ENCODE data around the gene GRIK2. TPM values are rescaled to one million over a fixed set of nuclear protein-coding genes. Genes with fewer than 3 reads are reported as not detected.

The GRIK2 gene
- total RNA-seq, 2 experiments from 2014 or later: not detected

GRCh38 chr6:101683884-101684283 lies 290.4 kb downstream of the GRIK2 start:
- ATAC-seq: no peak
- intact Hi-C loops (cut with micrococcal nuclease): no loop called here
- CTCF ChIA-PET: no interaction called here
- H3K27me3 Mint-ChIP-seq: no peaks in the 10 kb centered on the region
- H3K4me1 Mint-ChIP-seq (ENCODE audit: low read depth): no peaks in the 10 kb centered on the region
- no peak for DNase-seq
- no peaks in the 10 kb centered on the region for H3K9me3 Mint-ChIP-seq
- H3K4me3 Mint-ChIP-seq: no peak overlapping the region
- no peaks in the 10 kb centered on the region for H3K36me3 Mint-ChIP-seq (ENCODE audit: low read depth)
- no peak overlapping the region for H3K27ac Mint-ChIP-seq
- POLR2A ChIA-PET: no interaction called here
- TF ChIP-seq, protein P1, sequence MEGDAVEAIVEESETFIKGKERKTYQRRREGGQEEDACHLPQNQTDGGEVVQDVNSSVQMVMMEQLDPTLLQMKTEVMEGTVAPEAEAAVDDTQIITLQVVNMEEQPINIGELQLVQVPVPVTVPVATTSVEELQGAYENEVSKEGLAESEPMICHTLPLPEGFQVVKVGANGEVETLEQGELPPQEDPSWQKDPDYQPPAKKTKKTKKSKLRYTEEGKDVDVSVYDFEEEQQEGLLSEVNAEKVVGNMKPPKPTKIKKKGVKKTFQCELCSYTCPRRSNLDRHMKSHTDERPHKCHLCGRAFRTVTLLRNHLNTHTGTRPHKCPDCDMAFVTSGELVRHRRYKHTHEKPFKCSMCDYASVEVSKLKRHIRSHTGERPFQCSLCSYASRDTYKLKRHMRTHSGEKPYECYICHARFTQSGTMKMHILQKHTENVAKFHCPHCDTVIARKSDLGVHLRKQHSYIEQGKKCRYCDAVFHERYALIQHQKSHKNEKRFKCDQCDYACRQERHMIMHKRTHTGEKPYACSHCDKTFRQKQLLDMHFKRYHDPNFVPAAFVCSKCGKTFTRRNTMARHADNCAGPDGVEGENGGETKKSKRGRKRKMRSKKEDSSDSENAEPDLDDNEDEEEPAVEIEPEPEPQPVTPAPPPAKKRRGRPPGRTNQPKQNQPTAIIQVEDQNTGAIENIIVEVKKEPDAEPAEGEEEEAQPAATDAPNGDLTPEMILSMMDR (IDR thresholded peaks at IDR 0.05): no peak

DNA sequence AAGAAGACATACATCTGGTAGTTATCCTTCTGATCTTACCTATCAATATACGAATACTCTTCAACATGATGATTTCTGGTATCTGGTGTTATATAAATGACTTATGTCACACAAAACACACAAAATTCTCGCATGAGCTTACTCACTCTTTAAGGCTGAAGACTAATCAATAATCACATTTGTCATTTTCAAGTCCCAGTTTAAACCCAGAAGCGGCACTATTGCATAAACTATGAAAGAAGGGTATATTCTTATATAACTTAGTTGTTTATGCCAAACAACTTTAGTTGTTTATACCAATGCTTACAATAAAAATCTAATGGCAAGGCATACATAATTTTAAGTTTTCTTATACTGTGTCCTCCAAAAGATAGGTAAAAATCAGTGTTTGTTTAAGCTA lies 293.1 kb downstream of the GRIK2 start:
- H3K4me3 Mint-ChIP-seq: no peak overlapping the region
- TF ChIP-seq, protein P1 (IDR thresholded peaks at IDR 0.05): no peak
- H3K27me3 Mint-ChIP-seq: no peaks in the 10 kb centered on the region
- no peak overlapping the region for H3K27ac Mint-ChIP-seq
- DNase-seq (no peak), ATAC-seq (no peak)
- no peaks in the 10 kb centered on the region for H3K36me3 Mint-ChIP-seq (ENCODE audit: low read depth)
- no peaks in the 10 kb centered on the region for H3K4me1 Mint-ChIP-seq (ENCODE audit: low read depth)
- ChIA-PET POLR2A (no interaction called here), CTCF (no interaction called here)
- H3K9me3 Mint-ChIP-seq: no peaks in the 10 kb centered on the region
- intact Hi-C loops (cut with micrococcal nuclease): no loop called here

- Mint-ChIP-seq H3K9me3 (no peaks in the 10 kb centered on the region), H3K36me3 (ENCODE audit: low read depth) (no peaks in the 10 kb centered on the region), H3K27ac (no peak overlapping the region), H3K4me1 (ENCODE audit: low read depth) (no peaks in the 10 kb centered on the region), H3K27me3 (no peaks in the 10 kb centered on the region), H3K4me3 (no peak overlapping the region)
- DNase-seq: no peak
- ATAC-seq: no peak
- CTCF ChIA-PET: no interaction called here
- intact Hi-C loops (cut with micrococcal nuclease): no loop called here
- POLR2A ChIA-PET: no interaction called here
- TF ChIP-seq, protein P1 (IDR thresholded peaks at IDR 0.05): no peak
These were observed 295.6 kb downstream of the GRIK2 start for GRCh38 chr6:101689156-101689555.

GRCh38 chr6:101689695-101690094 lies 296.2 kb downstream of the GRIK2 start:
- Mint-ChIP-seq H3K4me3 (no peak overlapping the region), H3K27ac (no peak overlapping the region)
- CTCF ChIA-PET: no interaction called here

GRCh38 chr6:101700655-101701054 lies 307.1 kb downstream of the GRIK2 start:
- Mint-ChIP-seq H3K36me3 (ENCODE audit: low read depth) (no peaks in the 10 kb centered on the region), H3K27ac (no peak overlapping the region), H3K4me3 (no peak overlapping the region), H3K27me3 (no peaks in the 10 kb centered on the region), H3K9me3 (no peaks in the 10 kb centered on the region), H3K4me1 (ENCODE audit: low read depth) (no peaks in the 10 kb centered on the region)
- ATAC-seq (no peak), DNase-seq (no peak)
- ChIA-PET POLR2A (no interaction called here), CTCF (no interaction called here)
- TF ChIP-seq, protein P1 (IDR thresholded peaks at IDR 0.05): no peak
- intact Hi-C loops (cut with micrococcal nuclease): no loop called here

More at GRCh38 chr6:101689695-101690094, 296.2 kb downstream of the GRIK2 start:
- ATAC-seq (no peak), DNase-seq (no peak)
- no peaks in the 10 kb centered on the region for H3K9me3 Mint-ChIP-seq
- POLR2A ChIA-PET: no interaction called here
- H3K36me3 Mint-ChIP-seq (ENCODE audit: low read depth): no peaks in the 10 kb centered on the region
- TF ChIP-seq, protein P1 (IDR thresholded peaks at IDR 0.05): no peak
- no peaks in the 10 kb centered on the region for H3K4me1 Mint-ChIP-seq (ENCODE audit: low read depth)
- H3K27me3 Mint-ChIP-seq: no peaks in the 10 kb centered on the region
- intact Hi-C loops (cut with micrococcal nuclease): no loop called here
